ENCODE data around the gene ACTA1.
A peak's percentile ranks its signal among the peaks of the same experiment; 100 is the strongest.

DNA sequence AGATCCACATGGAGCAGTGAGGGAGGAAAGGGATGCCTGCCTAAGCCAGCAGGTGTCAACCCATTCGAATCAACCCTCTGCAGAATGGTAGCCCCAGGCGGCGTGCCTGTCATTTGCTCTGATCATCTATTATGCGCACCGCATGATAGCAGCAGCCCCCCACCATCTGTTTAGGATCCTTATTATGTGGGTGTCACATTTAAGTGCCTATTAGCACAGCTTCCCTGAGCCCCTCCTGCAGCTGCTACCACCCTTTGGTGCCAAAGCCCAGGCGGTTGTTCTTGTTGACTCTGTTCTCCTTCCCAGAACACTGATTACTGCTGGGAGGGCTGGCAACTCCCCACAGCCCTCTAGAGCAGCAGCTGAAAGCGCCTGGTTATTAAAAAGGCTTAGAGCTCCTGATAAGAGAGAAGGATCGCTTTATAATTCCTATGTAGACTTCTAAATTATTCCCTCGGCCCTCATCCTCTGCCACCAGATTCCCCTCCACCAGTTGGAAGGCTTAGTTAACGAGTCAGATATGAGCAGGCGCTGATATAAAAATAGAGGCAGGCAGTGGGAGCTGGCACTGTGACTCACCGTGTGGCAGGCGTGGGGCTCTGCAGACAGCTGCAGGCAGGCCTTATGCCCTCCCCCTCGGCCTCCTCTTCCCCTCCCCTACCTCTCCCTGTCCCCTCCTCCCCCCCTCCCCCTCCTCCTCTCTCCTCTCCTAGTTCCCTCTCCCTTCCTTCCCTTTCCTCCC, 23.0 kb downstream of the ACTA1 start:
- TF ChIP-seq, protein P1, sequence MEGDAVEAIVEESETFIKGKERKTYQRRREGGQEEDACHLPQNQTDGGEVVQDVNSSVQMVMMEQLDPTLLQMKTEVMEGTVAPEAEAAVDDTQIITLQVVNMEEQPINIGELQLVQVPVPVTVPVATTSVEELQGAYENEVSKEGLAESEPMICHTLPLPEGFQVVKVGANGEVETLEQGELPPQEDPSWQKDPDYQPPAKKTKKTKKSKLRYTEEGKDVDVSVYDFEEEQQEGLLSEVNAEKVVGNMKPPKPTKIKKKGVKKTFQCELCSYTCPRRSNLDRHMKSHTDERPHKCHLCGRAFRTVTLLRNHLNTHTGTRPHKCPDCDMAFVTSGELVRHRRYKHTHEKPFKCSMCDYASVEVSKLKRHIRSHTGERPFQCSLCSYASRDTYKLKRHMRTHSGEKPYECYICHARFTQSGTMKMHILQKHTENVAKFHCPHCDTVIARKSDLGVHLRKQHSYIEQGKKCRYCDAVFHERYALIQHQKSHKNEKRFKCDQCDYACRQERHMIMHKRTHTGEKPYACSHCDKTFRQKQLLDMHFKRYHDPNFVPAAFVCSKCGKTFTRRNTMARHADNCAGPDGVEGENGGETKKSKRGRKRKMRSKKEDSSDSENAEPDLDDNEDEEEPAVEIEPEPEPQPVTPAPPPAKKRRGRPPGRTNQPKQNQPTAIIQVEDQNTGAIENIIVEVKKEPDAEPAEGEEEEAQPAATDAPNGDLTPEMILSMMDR (optimal IDR thresholded peaks at IDR 0.05 in 1 of 3, IDR thresholded peaks at IDR 0.05 in 1 of 3, conservative IDR thresholded peaks at IDR 0.05 in 1 of 3; ENCODE audit: extremely low read depth in 1 of 3, insufficient read depth in 2 of 3, low read length in 3 of 3), result peak in 1 of 3 experiments; percentile 8
- no peak for TF ChIP-seq EZH2 (IDR thresholded peaks at IDR 0.05; ENCODE audit: low read length)
